PC-3 (cell line): Measurements from ENCODE around the gene PCNX3. TPM values are rescaled to one million over a fixed set of nuclear protein-coding genes. Genes with fewer than 3 reads are reported as not detected.

ENCODE experiments used
- ATAC-seq: fragments of 200-7000 bp; cut with Tn5 transposase; 2 replicates; pipeline ENCODE4 v1.9.1; 2020; ENCODE audit warnings: mild to moderate bottlenecking, moderate library complexity
- BruUV-seq: library from RNA; stranded (reverse); fragments of 400-500 nt; replicated peaks from 2 replicates; lab custom pipeline; 2021; lab: Mats Ljungman, UMichigan
- CTCF ChIA-PET: fragments of 300-600 bp; sonication (Branson Sonifier 250); formaldehyde crosslinking; loops from one replicate; lab custom pipeline; 2022; ENCODE audit warnings: antibody characterized with exemption; lab: Charles Lee
- POLR2A ChIA-PET: fragments of 300-600 bp; sonication (Branson Sonifier 250); formaldehyde crosslinking; loops from one replicate; lab custom pipeline; 2022; ENCODE audit warnings: antibody characterized with exemption; ENCODE audit not compliant: unreplicated experiment; lab: Charles Lee
- DNase-seq: peaks from one replicate; pipeline ENCODE4 v3.0.0-alpha.2; 2015
- H2AFZ ChIP-seq: fragments of 300-600 bp; sonication (generic); 2 replicates; pipeline ENCODE4 v1.6.0; 2016; ENCODE audit warnings: antibody characterized with exemption, low read length
- H3F3A ChIP-seq: fragments of 300-600 bp; sonication (generic); one replicate; pipeline ENCODE4 v1.6.0; 2017; ENCODE audit warnings: antibody characterized with exemption, low read length, control low read depth, mild to moderate bottlenecking; ENCODE audit not compliant: unreplicated experiment
- H3K27ac ChIP-seq: fragments of 300-600 bp; sonication (generic); 2 replicates; pipeline ENCODE4 v1.5.1; 2016; ENCODE audit warnings: mild to moderate bottlenecking, low read length
- H3K27me3 ChIP-seq: fragments of 300-600 bp; sonication (generic); 2 replicates; pipeline ENCODE4 v1.6.1; 2016; ENCODE audit warnings: low read length, mixed read lengths
- H3K36me3 ChIP-seq: fragments of 300-600 bp; sonication (generic); 2 replicates; pipeline ENCODE4 v1.6.1; 2016; ENCODE audit warnings: low read depth, mixed run types, low read length, mixed read lengths
- H3K4me1 ChIP-seq: fragments of 300-600 bp; sonication (generic); 2 replicates; pipeline ENCODE4 v1.5.1; 2016; ENCODE audit warnings: low read length; ENCODE audit not compliant: insufficient read depth
- H3K4me2 ChIP-seq: fragments of 300-600 bp; sonication (generic); 2 replicates; pipeline ENCODE4 v1.6.0; 2016; ENCODE audit warnings: low read length
- H3K4me3 ChIP-seq: fragments of 300-600 bp; sonication (generic); 2 replicates; pipeline ENCODE4 v1.5.1; 2016; ENCODE audit warnings: mild to moderate bottlenecking, low read length, mixed read lengths
- H3K79me2 ChIP-seq: fragments of 300-600 bp; sonication (generic); 2 replicates; pipeline ENCODE4 v1.6.1; 2017; ENCODE audit warnings: low read length, mixed read lengths
- H3K9ac ChIP-seq: fragments of 300-600 bp; sonication (generic); 2 replicates; pipeline ENCODE4 v1.6.0; 2016; ENCODE audit warnings: mild to moderate bottlenecking, low read length
- H3K9me2 ChIP-seq: fragments of 300-600 bp; sonication (generic); replicated peaks from 2 replicates; pipeline ENCODE4 v1.6.1; 2016; ENCODE audit warnings: mixed run types, low read length, mixed read lengths
- H3K9me3 ChIP-seq: fragments of 300-600 bp; sonication (generic); 2 replicates; pipeline ENCODE4 v1.6.1; 2016; ENCODE audit warnings: low read length, mixed read lengths
- H4K20me1 ChIP-seq: fragments of 300-600 bp; sonication (generic); 2 replicates; pipeline ENCODE4 v1.6.1; 2016; ENCODE audit warnings: low read length, mixed read lengths
- CTCF ChIP-seq: fragments of 300-600 bp; sonication (generic); conservative IDR thresholded peaks from 2 replicates; pipeline ENCODE4 v1.5.1; 2017; ENCODE audit warnings: antibody characterized with exemption, low read depth, mild to moderate bottlenecking, low read length
- EZH2 ChIP-seq: fragments of 300-600 bp; sonication (generic); IDR thresholded peaks from one replicate; pipeline ENCODE4 v1.6.1; 2017; ENCODE audit warnings: antibody characterized with exemption, mild to moderate bottlenecking, low read length; ENCODE audit not compliant: unreplicated experiment
- EZH2phosphoT487 ChIP-seq: fragments of 300-600 bp; sonication (generic); IDR thresholded peaks from 2 replicates; pipeline ENCODE4 v1.6.1; 2018; ENCODE audit warnings: mild to moderate bottlenecking, antibody characterized with exemption, low read length, borderline replicate concordance
- intact Hi-C: fragments of 100-400 bp; cut with micrococcal nuclease; formaldehyde crosslinking; loops from 2 replicates; pipeline ENCODE4 v1.9.0; 2023
- total RNA-seq: library from RNA; depleted of rRNA; stranded (reverse); fragments of >200 nt; gene quantifications from 2 replicates; pipeline ENCODE4 v1.2.3, GENCODE V29; 2014

The PCNX3 gene
- total RNA-seq, 1 experiment from 2014 or later = 53.6 TPM

- intact Hi-C loops = loop anchor here (1.0 kb wide), 1 partner anchor 48 kb away; the partner anchor contains the start of gene PCNX3
Measured at GRCh38 chr11:65663639-65664200, 48.1 kb downstream of the PCNX3 start.

GRCh38 chr11:65672180-65672860 is 56.7 kb downstream of the PCNX3 start:
- Histone ChIP-seq H3K4me1 (no peaks in the 10 kb centered on the region), H3K79me2 (no peaks in the 10 kb centered on the region), H3K9ac (no peak overlapping the region), H3K27me3 (no peaks in the 10 kb centered on the region), H3F3A (no peaks in the 10 kb centered on the region), H3K4me2 (no peak overlapping the region), H3K9me3 (no peaks in the 10 kb centered on the region), H3K9me2 (no peaks in the 10 kb centered on the region), H3K4me3 (no peak overlapping the region), H3K27ac (no peak overlapping the region), H4K20me1 (no peaks in the 10 kb centered on the region), H3K36me3 (no peaks in the 10 kb centered on the region), H2AFZ (no peak overlapping the region)
- intact Hi-C loops = no loop called here
- DNase-seq = no peak
- ATAC-seq = no peak
- ChIA-PET CTCF (no interaction called here), POLR2A (no interaction called here)
- no peak for TF ChIP-seq EZH2phosphoT487
- TF ChIP-seq CTCF = no peak
- TF ChIP-seq EZH2 = no peak
- no TSS peak for BruUV-seq

More at GRCh38 chr11:65663639-65664200, 48.1 kb downstream of the PCNX3 start:
- H3K36me3 ChIP-seq = peaks cover 20% of the 10 kb centered on the region
- ATAC-seq (peak; percentile 48), DNase-seq (peak; percentile 34)
- peak overlapping the region; percentile 68 for H3K27ac ChIP-seq
- no peaks in the 10 kb centered on the region for H3F3A ChIP-seq
- H2AFZ ChIP-seq = peak overlapping the region; percentile 79
- POLR2A ChIA-PET = interaction anchor here (0.7 kb wide), 2 partner anchors 117 to 388 kb away, joined by 3 to 6 read pairs; no protein-coding TSS in a partner anchor
- H3K4me2 ChIP-seq = peak overlapping the region; percentile 99
- H3K9me3 ChIP-seq = no peaks in the 10 kb centered on the region
- peak overlapping the region; percentile 78 for H3K9ac ChIP-seq
- H3K4me1 ChIP-seq = peaks cover 18% of the 10 kb centered on the region
- no peaks in the 10 kb centered on the region for H3K27me3 ChIP-seq
- no peaks in the 10 kb centered on the region for H3K9me2 ChIP-seq
- H3K4me3 ChIP-seq = peak overlapping the region; percentile 91
- CTCF ChIA-PET = no interaction called here
- H4K20me1 ChIP-seq = peaks cover 11% of the 10 kb centered on the region; the same call in 1 of the 2 replicates
- peaks cover 32% of the 10 kb centered on the region for H3K79me2 ChIP-seq
- TF ChIP-seq EZH2phosphoT487 (no peak), EZH2 (no peak), CTCF (no peak)
- no TSS peak for BruUV-seq

GRCh38 chr11:65672982-65673381 is 57.4 kb downstream of the PCNX3 start:
- no peaks in the 10 kb centered on the region for H3F3A ChIP-seq
- TF ChIP-seq CTCF = no peak
- TF ChIP-seq EZH2phosphoT487 = no peak
- TF ChIP-seq EZH2 = no peak
- ATAC-seq (no peak), DNase-seq (no peak)
- no peak overlapping the region for H2AFZ ChIP-seq
- BruUV-seq = no TSS peak
- no peaks in the 10 kb centered on the region for H3K79me2 ChIP-seq
- H3K4me3 ChIP-seq = no peak overlapping the region
- H3K4me2 ChIP-seq = no peak overlapping the region
- H3K27me3 ChIP-seq = no peaks in the 10 kb centered on the region
- intact Hi-C loops = no loop called here
- H4K20me1 ChIP-seq = no peaks in the 10 kb centered on the region
- no peaks in the 10 kb centered on the region for H3K4me1 ChIP-seq
- CTCF ChIA-PET = no interaction called here
- POLR2A ChIA-PET = no interaction called here
- H3K9me2 ChIP-seq = no peaks in the 10 kb centered on the region
- no peak overlapping the region for H3K9ac ChIP-seq
- no peak overlapping the region for H3K27ac ChIP-seq
- H3K9me3 ChIP-seq = no peaks in the 10 kb centered on the region
- no peaks in the 10 kb centered on the region for H3K36me3 ChIP-seq
